GM23248 (cell line): ENCODE data around the gene MOB3B.

Source experiments
- EZH2 ChIP-seq: fragments of 200-600 bp; sonication (generic); IDR thresholded peaks from 2 replicates; pipeline ENCODE4 v1.6.1; 2018; ENCODE audit warnings: antibody characterized with exemption, mild to moderate bottlenecking; ENCODE audit not compliant: insufficient read depth, poor library complexity, severe bottlenecking
- EZH2phosphoT487 ChIP-seq: fragments of 200-600 bp; sonication (generic); IDR thresholded peaks from 2 replicates; pipeline ENCODE4 v1.6.1; 2018; ENCODE audit warnings: antibody characterized with exemption, moderate library complexity, mild to moderate bottlenecking, low read depth; ENCODE audit not compliant: insufficient read depth

DNA sequence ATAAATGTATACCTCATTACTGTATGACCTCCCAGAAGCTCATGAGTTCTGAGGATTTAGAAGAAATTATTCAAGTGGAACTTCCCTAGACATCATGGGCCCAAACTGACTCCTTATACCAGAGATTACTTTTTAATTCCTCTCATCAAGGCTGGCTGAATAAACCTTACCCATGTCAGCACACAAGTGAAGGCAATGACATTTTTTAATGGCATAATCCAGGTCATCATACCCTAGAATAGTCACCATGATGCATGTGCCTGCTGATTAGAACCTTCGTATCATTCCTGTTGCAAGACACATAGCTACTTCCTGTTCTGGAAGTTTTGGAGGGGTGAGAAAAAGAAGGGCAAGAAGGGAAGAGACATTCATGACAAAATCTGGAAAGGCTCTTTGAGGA is 55.3 kb downstream of the MOB3B start:
- no peak for TF ChIP-seq EZH2phosphoT487
- TF ChIP-seq EZH2 = no peak
